MM.1S (cell line): ENCODE data around the gene ZNF212.

Experiments
- DNase-seq: peaks from one replicate; pipeline ENCODE4 v3.0.0-alpha.2; 2015
- H2AFZ ChIP-seq: fragments of 300-600 bp; sonication (generic); 2 replicates; pipeline ENCODE4 v1.6.0; 2016; ENCODE audit warnings: antibody characterized with exemption, low read length
- H3F3A ChIP-seq: fragments of 300-600 bp; sonication (generic); 2 replicates; pipeline ENCODE4 v1.6.1; 2016; ENCODE audit warnings: mild to moderate bottlenecking, antibody characterized with exemption, low read length, moderate library complexity, mixed read lengths; ENCODE audit not compliant: insufficient read depth
- H3K27ac ChIP-seq: fragments of 300-600 bp; sonication (generic); 2 replicates; pipeline ENCODE4 v1.5.1; 2016; ENCODE audit warnings: mild to moderate bottlenecking, low read length
- H3K27me3 ChIP-seq: fragments of 300-600 bp; sonication (generic); replicated peaks from 2 replicates; pipeline ENCODE4 v1.6.0; 2016; ENCODE audit warnings: low read length; ENCODE audit not compliant: insufficient read depth
- H3K36me3 ChIP-seq: fragments of 300-600 bp; sonication (generic); replicated peaks from 2 replicates; pipeline ENCODE4 v1.6.1; 2016; ENCODE audit warnings: mild to moderate bottlenecking, low read length, mixed read lengths; ENCODE audit not compliant: insufficient read depth
- H3K4me1 ChIP-seq: fragments of 300-600 bp; sonication (generic); 2 replicates; pipeline ENCODE4 v1.6.1; 2016; ENCODE audit warnings: low read length, mixed read lengths
- H3K4me2 ChIP-seq: fragments of 300-600 bp; sonication (generic); 2 replicates; pipeline ENCODE4 v1.6.0; 2016; ENCODE audit warnings: low read depth, low read length
- H3K4me3 ChIP-seq: fragments of 300-600 bp; sonication (generic); 2 replicates; pipeline ENCODE4 v1.5.1; 2016; ENCODE audit warnings: low read length, mixed read lengths
- H3K79me2 ChIP-seq: fragments of 300-600 bp; sonication (generic); 2 replicates; pipeline ENCODE4 v1.6.1; 2016; ENCODE audit warnings: mixed run types, low read length, mixed read lengths
- H3K9ac ChIP-seq: fragments of 300-600 bp; sonication (generic); 2 replicates; pipeline ENCODE4 v1.6.1; 2016; ENCODE audit warnings: low read length, mixed read lengths
- H3K9me2 ChIP-seq: fragments of 300-600 bp; sonication (generic); replicated peaks from 2 replicates; pipeline ENCODE4 v1.6.1; 2016; ENCODE audit warnings: mild to moderate bottlenecking, low read length, mixed read lengths; ENCODE audit not compliant: insufficient read depth
- H3K9me3 ChIP-seq: fragments of 300-600 bp; sonication (generic); replicated peaks from 2 replicates; pipeline ENCODE4 v1.6.1; 2016; ENCODE audit warnings: mild to moderate bottlenecking, low read length, mixed read lengths; ENCODE audit not compliant: insufficient read depth
- H4K20me1 ChIP-seq: fragments of 300-600 bp; sonication (generic); 2 replicates; pipeline ENCODE4 v1.6.1; 2016; ENCODE audit warnings: mild to moderate bottlenecking, low read length, moderate library complexity, mixed read lengths; ENCODE audit not compliant: insufficient read depth
- CTCF ChIP-seq: fragments of 300-600 bp; sonication (generic); IDR thresholded peaks from 2 replicates; pipeline ENCODE4 v1.5.1; 2016; ENCODE audit warnings: antibody characterized with exemption, low read length, mixed read lengths
- EZH2 ChIP-seq: fragments of 300-600 bp; sonication (generic); optimal IDR thresholded peaks from 2 replicates; pipeline ENCODE3; 2017; ENCODE audit warnings: low read depth, mild to moderate bottlenecking, antibody characterized with exemption, low read length, mixed read lengths
- EZH2phosphoT487 ChIP-seq: fragments of 300-600 bp; sonication (generic); IDR thresholded peaks from 2 replicates; pipeline ENCODE4 v1.6.1; 2018; ENCODE audit warnings: antibody characterized with exemption, low read length

Gene ZNF212

GRCh38 chr7:149281508-149282330 lies 42.3 kb downstream of the ZNF212 start:
- Histone ChIP-seq H3K4me2 (no peak overlapping the region), H3K9ac (no peak overlapping the region), H3K27ac (no peak overlapping the region), H3K4me1 (peaks cover 23% of the 10 kb centered on the region), H4K20me1 (no peaks in the 10 kb centered on the region), H3K36me3 (no peaks in the 10 kb centered on the region), H3K27me3 (no peaks in the 10 kb centered on the region), H3K79me2 (0 out of 2 replicates have a peak, but pooled peaks cover 5% of the 10 kb centered on the region), H3F3A (peaks cover 17% of the 10 kb centered on the region), H3K4me3 (no peak overlapping the region), H3K9me3 (no peaks in the 10 kb centered on the region), H3K9me2 (no peaks in the 10 kb centered on the region), H2AFZ (no peak overlapping the region)
- no peak for TF ChIP-seq EZH2phosphoT487
- TF ChIP-seq CTCF: no peak
- TF ChIP-seq EZH2: no peak
- DNase-seq: no peak

- H3F3A ChIP-seq: peaks cover 17% of the 10 kb centered on the region
- no peak overlapping the region for H3K27ac ChIP-seq
- H3K4me2 ChIP-seq: no peak overlapping the region
- no peaks in the 10 kb centered on the region for H3K36me3 ChIP-seq
- H3K4me1 ChIP-seq: peaks cover 23% of the 10 kb centered on the region
- no peak for TF ChIP-seq CTCF
- TF ChIP-seq EZH2phosphoT487: no peak
- H2AFZ ChIP-seq: no peak overlapping the region
- H4K20me1 ChIP-seq: no peaks in the 10 kb centered on the region
- 0 out of 2 replicates have a peak, but pooled peaks cover 5% of the 10 kb centered on the region for H3K79me2 ChIP-seq
- no peaks in the 10 kb centered on the region for H3K27me3 ChIP-seq
- H3K9me2 ChIP-seq: no peaks in the 10 kb centered on the region
- H3K4me3 ChIP-seq: no peak overlapping the region
- H3K9me3 ChIP-seq: no peaks in the 10 kb centered on the region
- DNase-seq: no peak
- no peak overlapping the region for H3K9ac ChIP-seq
Observed at GRCh38 chr7:149282331-149282655, 42.8 kb downstream of the ZNF212 start.

- Histone ChIP-seq H2AFZ (peak overlapping the region; percentile 77; the same call in 1 of the 2 replicates), H3K9me3 (no peaks in the 10 kb centered on the region), H3K79me2 (0 out of 2 replicates have a peak, but pooled peaks cover 5% of the 10 kb centered on the region), H3K4me3 (no peak overlapping the region), H3K4me1 (peaks cover 23% of the 10 kb centered on the region), H4K20me1 (no peaks in the 10 kb centered on the region), H3K9me2 (no peaks in the 10 kb centered on the region), H3K36me3 (no peaks in the 10 kb centered on the region), H3K9ac (peak overlapping the region; percentile 14; the same call in 1 of the 2 replicates), H3K27ac (peak overlapping the region; percentile 87; the same call in 1 of the 2 replicates), H3K27me3 (no peaks in the 10 kb centered on the region), H3K4me2 (peak overlapping the region; percentile 80; the same call in 1 of the 2 replicates), H3F3A (peaks cover 17% of the 10 kb centered on the region)
- no peak for DNase-seq
- TF ChIP-seq EZH2: no peak
- no peak for TF ChIP-seq EZH2phosphoT487
- no peak for TF ChIP-seq CTCF
Observed at GRCh38 chr7:149283321-149283720, 43.9 kb downstream of the ZNF212 start.
